Progenitor cell of endocrine pancreas (in vitro differentiated cells): ENCODE results near the gene TM9SF2. TPM values are rescaled to one million over a fixed set of nuclear protein-coding genes. Genes with fewer than 3 reads are reported as not detected.

Experiments
- DNase-seq: peaks from one replicate; pipeline ENCODE4 v3.0.0; 2021; ENCODE audit warnings: low spot score; ENCODE audit not compliant: unreplicated experiment
- H3K27ac Mint-ChIP-seq: 2 replicates; pipeline ENCODE4 v1.8.0; 2021; ENCODE audit warnings: mild to moderate bottlenecking, moderate library complexity, mixed read lengths
- H3K27me3 Mint-ChIP-seq: 2 replicates; pipeline ENCODE4 v1.8.0; 2021; ENCODE audit warnings: mixed read lengths
- H3K36me3 Mint-ChIP-seq: 2 replicates; pipeline ENCODE4 v1.8.0; 2022; ENCODE audit warnings: mixed read lengths; ENCODE audit not compliant: insufficient read depth
- H3K4me1 Mint-ChIP-seq: 2 replicates; pipeline ENCODE4 v1.8.0; 2021; ENCODE audit warnings: low read depth, mixed read lengths
- H3K4me3 Mint-ChIP-seq: 2 replicates; pipeline ENCODE4 v1.8.0; 2021; ENCODE audit warnings: low read depth, mild to moderate bottlenecking, moderate library complexity, mixed read lengths
- H3K9me3 Mint-ChIP-seq: 2 replicates; pipeline ENCODE4 v1.8.0; 2021; ENCODE audit warnings: low read depth, mixed read lengths
- CTCF ChIP-seq: fragments of 200-600 bp; sonication (generic); IDR thresholded peaks from one replicate; pipeline ENCODE4 v1.5.0; 2021; ENCODE audit warnings: antibody characterized with exemption, mild to moderate bottlenecking; ENCODE audit not compliant: unreplicated experiment
- total RNA-seq: library from RNA; stranded (reverse); gene quantifications from 2 replicates; pipeline ENCODE4 v1.2.1, GENCODE V29; 2021

Gene TM9SF2
- total RNA-seq, 1 donor from 2014 or later: 109 TPM

- H3K36me3 Mint-ChIP-seq: peaks cover 18% of the 10 kb centered on the region
- TF ChIP-seq CTCF: no peak
These were observed 34.8 kb downstream of the TM9SF2 start for GRCh38 chr13:99536023-99536422.

DNA sequence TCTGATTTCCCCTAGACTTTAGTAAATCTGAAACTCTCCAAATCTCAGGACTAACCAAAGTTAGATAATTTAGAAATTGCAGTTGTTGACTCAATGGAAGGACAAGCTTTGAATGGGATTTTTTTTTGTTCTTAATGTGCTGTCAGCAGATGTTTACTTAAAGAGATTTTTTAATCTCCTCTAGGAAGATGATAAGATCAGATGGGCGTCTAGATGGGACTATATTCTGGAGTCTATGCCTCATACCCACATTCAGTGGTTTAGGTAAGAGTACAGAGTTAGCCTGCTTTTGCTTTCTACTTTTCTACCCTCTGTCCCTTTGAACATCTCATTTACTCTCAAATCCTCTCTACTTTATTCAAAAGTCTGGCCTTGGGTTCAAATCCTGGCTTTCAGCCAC, 39.3 kb downstream of the TM9SF2 start:
- Mint-ChIP-seq H3K4me3 (no peak overlapping the region), H3K27ac (no peak overlapping the region), H3K4me1 (no peaks in the 10 kb centered on the region), H3K36me3 (peaks cover 21% of the 10 kb centered on the region), H3K9me3 (no peaks in the 10 kb centered on the region), H3K27me3 (no peaks in the 10 kb centered on the region)
- no peak for DNase-seq
- no peak for TF ChIP-seq CTCF

More at GRCh38 chr13:99536023-99536422, 34.8 kb downstream of the TM9SF2 start:
- Mint-ChIP-seq H3K9me3 (no peaks in the 10 kb centered on the region), H3K4me1 (peaks cover 2% of the 10 kb centered on the region), H3K27me3 (no peaks in the 10 kb centered on the region), H3K4me3 (no peak overlapping the region), H3K27ac (no peak overlapping the region)
- no peak for DNase-seq

GRCh38 chr13:99542788-99543406, 41.6 kb downstream of the TM9SF2 start:
- TF ChIP-seq CTCF: no peak
- peaks cover 24% of the 10 kb centered on the region for H3K36me3 Mint-ChIP-seq
- no peaks in the 10 kb centered on the region for H3K4me1 Mint-ChIP-seq
- no peaks in the 10 kb centered on the region for H3K9me3 Mint-ChIP-seq
- no peak overlapping the region for H3K27ac Mint-ChIP-seq
- DNase-seq: no peak
- no peak overlapping the region for H3K4me3 Mint-ChIP-seq
- no peaks in the 10 kb centered on the region for H3K27me3 Mint-ChIP-seq

DNA sequence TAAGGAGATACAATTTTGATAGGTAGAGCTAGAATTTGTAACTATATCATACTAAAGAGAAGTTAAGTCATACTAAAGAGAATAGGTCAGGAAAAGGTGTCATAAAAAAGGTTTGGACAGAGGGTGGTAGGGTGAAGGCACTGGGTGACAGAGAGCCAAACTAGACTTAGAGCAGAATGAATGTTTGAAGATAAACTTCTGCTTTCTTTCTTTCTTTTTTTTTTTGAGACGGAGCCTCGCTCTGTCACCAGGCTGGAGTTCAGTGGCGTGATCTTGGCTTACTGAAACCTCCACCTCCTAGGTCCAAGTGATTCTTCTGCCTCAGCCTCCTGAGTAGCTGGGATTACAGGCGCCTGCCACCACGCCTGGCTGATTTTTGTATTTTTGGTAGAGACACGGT, 44.1 kb downstream of the TM9SF2 start:
- no peak for TF ChIP-seq CTCF
- H3K27me3 Mint-ChIP-seq: no peaks in the 10 kb centered on the region
- H3K36me3 Mint-ChIP-seq: peaks cover 30% of the 10 kb centered on the region
- no peaks in the 10 kb centered on the region for H3K4me1 Mint-ChIP-seq
- no peak overlapping the region for H3K27ac Mint-ChIP-seq
- no peak overlapping the region for H3K4me3 Mint-ChIP-seq
- DNase-seq: no peak
- H3K9me3 Mint-ChIP-seq: no peaks in the 10 kb centered on the region

DNA sequence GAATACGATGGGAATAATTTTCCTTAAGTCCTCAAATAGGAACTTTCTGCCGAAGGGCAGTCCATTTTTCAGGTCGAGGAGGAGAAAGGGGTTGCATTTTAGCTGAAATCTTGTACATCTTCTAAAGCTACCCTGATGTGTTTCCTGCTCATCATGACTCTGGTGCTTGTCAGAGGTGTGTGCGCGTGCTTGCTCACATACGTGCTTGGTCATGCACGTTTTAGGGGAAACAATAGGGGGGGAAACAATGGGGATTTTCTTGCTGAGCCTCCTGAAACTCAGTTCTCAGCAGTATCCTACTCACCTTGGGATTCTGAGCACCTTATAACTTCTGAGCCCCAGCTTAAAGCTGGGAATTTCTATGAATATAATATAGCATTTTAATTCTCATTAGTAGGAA, 44.7 kb downstream of the TM9SF2 start:
- no peaks in the 10 kb centered on the region for H3K4me1 Mint-ChIP-seq
- no peaks in the 10 kb centered on the region for H3K27me3 Mint-ChIP-seq
- H3K9me3 Mint-ChIP-seq: no peaks in the 10 kb centered on the region
- TF ChIP-seq CTCF: no peak
- peaks cover 27% of the 10 kb centered on the region for H3K36me3 Mint-ChIP-seq
- DNase-seq: no peak
- no peak overlapping the region for H3K4me3 Mint-ChIP-seq
- H3K27ac Mint-ChIP-seq: peak overlapping the region; percentile 78
